HG02798 (cell line): ENCODE measurements around the gene ANO4.
"Not testable (repeated sequence)": the region's sequence is repeated elsewhere in the genome, so short reads cannot be mapped to it uniquely, and the experiment has no call there.

Experiments used
- ATAC-seq: cut with Tn5 transposase; IDR thresholded peaks from one replicate; pipeline ENCODE4 v1.9.1; 2021; ENCODE audit warnings: mild to moderate bottlenecking; ENCODE audit not compliant: unreplicated experiment, poor library complexity

Gene ANO4

GRCh38 chr12:101019667-101020066 lies 225.1 kb downstream of the ANO4 start:
- ATAC-seq = no peak

DNA sequence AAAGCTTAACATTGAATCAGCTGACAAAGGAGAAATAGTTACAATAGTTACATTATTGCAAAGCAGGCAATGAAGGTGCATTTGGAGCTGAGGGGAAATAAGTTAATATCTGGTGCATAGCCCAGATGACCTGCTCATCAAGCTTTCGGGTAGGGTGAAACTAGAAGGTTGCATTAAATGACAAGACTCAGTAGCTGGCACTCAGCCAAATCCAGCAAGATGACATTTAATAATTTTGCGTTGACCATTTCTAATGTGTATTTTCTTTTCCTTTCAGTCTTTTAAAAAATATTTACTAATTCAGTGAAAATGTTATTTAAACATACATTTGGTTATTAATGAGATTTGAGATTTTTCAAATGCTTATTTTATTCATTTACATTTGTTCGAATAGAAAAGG lies 226.9 kb downstream of the ANO4 start:
- no peak for ATAC-seq

- no peak for ATAC-seq
Observed at GRCh38 chr12:101021911-101022388, 227.4 kb downstream of the ANO4 start.

DNA sequence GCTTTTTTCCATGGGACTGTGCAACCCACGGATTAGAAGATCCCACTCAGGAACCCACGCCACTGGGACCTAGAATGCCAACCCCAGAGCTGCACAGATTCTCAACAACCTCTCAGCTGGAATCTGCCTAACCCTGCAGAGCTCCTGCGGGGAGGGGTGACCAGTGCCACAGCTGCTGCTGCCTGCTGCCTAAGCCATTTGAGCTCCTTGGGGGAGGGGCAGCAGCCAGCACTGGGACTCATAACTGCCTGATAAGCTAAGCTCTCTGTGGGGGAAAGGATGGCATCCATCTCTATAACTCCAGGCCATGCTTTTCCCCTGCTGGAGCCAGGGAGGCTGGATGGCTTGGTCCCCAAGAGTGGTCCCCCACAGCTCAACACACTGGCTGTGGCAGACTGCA lies 232.6 kb downstream of the ANO4 start:
- no peak for ATAC-seq

- ATAC-seq = no peak
Observed at GRCh38 chr12:101027816-101028215, 233.2 kb downstream of the ANO4 start.

DNA sequence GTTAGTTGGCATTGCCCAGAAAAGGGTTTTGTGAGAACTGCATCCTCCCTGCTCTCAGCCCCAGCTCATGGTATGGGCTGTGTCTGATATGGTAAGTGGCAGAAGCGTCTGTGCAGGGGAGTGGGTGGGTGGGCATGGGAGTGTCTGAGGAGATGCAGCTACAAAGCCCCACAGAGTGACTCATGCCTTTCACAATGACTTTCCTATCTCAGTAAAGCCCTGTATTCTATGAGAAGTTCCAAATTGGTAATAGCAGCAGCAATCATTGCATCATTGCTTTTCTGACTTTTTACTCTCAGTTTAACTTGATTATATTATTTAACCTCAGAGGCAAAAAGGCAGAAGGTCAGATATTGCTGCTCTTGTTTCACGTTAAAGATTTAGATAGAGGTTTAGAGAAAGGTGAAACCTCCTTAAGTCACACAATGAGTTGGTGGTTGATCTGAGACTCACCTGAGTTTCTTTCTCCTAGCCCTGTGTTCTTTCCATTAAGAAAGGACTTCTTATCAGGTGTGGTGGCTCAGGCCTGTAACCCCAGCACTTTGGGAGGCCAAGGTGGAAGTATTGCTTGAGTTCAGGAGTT lies 243.8 kb downstream of the ANO4 start:
- no peak for ATAC-seq

DNA sequence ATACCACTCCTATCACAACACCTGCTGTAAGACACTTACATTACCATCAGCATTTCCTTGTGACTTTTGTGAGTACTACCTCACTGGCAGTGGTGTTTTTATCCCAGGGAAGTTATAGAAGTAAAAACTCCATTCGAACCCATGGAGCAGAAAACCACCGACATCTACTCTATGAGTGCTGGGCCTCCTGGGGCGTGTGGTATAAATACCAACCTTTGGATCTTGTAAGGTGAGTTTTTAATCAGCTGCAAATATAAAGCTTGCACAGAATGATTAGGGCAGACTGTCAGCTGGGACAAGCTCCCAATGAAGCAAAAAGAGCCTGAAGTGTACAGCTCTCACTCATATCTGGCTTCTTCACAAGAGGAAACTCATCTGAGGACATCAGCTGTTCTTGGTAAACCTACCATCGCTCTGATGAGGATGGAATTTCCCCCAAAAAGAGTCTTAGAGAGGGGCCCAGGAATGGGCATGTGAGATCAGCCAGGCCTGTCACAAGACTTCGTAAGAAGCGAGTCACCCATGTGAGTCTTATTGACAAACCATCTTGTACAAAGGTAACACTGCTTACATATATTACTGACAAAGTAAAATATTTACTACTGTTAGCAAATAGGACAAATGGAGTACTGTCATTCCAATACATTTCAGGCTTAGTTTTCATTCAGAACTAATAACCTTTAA lies 245.4 kb downstream of the ANO4 start:
- ATAC-seq = no peak

DNA sequence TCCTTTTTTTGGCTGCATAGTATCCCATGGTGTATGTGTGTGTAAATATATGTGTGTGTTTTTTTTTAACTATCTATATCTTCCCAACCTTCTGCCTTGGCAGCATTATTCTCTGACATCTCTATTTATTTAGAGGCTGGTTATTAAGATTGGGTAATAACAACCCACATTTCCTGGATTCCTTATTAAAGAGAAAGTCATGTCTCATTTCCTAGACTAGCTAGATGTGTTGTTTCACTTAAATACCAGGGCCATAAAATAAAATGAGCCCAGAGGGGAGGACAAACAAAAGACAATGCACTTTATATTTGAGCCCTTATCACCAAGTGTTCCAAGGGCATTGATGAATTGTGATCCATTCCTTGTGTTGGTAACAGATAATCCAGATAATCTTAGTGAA lies 246.4 kb downstream of the ANO4 start:
- ATAC-seq = no peak

GRCh38 chr12:101042211-101042610 lies 247.6 kb downstream of the ANO4 start:
- no peak for ATAC-seq

DNA sequence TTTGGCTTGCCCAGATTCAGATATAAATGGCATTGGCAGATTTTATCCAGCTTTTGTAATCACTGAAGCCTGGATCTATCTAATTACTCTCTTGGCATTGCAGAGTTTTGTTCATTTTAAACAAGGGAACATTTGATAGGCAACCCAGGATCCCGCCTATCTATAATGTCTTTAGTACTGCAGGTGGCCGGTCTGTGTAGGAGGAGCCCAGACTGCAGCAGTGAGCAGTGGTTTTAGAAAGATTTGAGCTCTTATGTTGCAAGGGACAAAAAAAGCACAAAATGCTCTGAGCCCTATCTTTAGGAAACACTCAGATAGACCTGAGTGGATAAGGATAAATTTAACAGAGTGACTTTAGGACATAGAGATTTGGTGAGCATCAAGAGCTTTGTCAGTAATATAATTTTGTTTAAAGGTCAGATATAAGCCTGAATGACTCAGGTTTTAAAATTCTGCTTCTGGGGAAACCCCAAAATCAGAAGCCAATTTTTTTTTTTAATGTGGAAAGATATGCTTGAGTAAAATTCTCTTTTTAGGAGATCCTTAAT lies 250.0 kb downstream of the ANO4 start:
- no peak for ATAC-seq

DNA sequence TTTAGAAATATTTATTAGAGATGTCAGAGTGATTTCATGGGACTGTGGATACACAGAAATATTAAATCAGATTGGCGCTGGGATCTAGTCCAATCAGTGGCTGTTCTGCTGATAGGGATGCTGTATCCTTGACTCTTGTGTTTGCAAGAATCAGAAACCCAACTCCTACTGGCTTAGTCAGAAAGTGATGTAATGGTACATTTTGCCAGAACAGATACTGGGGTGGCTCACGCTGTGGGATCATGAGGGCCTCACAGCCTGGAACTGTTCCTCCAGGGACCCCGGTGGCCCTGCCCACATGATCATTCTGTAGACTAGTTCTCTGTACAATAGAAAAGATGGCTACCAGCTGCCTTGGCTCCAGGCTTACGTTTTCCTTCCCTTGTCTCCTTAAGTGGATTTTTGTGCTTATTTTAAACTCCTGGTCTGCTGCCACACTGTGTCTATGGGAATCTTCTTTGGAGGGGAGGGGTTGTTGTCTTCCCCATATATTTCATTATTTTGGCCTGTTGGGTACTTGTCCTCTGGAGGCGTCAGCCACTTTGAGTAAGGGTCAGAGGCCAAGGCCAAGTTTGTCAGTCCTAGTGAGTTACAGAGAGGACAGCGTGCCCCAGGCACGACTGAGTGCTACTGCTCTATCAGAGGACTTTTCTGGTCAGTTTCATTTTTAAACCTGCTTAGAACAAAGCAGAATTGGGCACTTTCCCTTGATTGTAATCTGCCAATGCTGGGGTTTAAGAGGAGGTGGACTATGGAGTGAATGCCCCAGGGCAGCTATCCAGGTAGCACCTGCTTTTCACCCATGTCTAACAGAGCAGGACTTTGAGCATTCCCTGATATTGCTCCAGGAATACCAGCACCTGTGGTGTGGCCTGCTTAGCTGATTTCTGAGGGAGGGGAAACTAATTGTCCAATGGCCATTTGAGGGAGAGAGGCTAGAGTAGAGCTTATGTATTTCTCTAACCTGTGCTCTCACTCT lies 251.2 kb downstream of the ANO4 start:
- ATAC-seq = no peak

- no peak for ATAC-seq
Observed at GRCh38 chr12:101047652-101048051, 253.1 kb downstream of the ANO4 start.

DNA sequence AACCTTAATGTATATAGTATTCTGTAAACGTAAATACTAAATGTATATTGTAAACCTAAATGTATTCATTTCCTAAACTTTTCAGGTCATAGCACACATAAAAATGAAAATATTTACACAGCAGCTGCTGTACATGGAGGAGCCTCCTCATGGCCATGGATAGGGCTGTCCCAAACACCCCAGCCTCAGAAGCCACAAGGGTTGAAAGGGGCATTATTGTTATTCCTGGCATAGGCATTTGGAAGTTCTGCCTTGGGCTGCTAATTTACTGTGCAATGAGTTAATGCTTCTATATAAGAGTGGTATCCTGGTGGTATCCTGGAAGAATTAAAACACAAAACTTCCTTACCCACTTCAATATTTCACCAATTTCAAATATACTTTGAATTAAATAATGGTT lies 256.1 kb downstream of the ANO4 start:
- no peak for ATAC-seq

GRCh38 chr12:101051151-101051550 lies 256.6 kb downstream of the ANO4 start:
- ATAC-seq = no peak

- no peak for ATAC-seq
Observed at GRCh38 chr12:101051901-101052550, 257.4 kb downstream of the ANO4 start.

GRCh38 chr12:101053203-101053602 lies 258.6 kb downstream of the ANO4 start:
- ATAC-seq = no peak

GRCh38 chr12:101055940-101056339 lies 261.4 kb downstream of the ANO4 start:
- ATAC-seq = no peak

GRCh38 chr12:101062508-101062907 lies 267.9 kb downstream of the ANO4 start:
- not testable (repeated sequence) for ATAC-seq

- no peak for ATAC-seq
Observed at GRCh38 chr12:101064721-101065120, 270.1 kb downstream of the ANO4 start.

DNA sequence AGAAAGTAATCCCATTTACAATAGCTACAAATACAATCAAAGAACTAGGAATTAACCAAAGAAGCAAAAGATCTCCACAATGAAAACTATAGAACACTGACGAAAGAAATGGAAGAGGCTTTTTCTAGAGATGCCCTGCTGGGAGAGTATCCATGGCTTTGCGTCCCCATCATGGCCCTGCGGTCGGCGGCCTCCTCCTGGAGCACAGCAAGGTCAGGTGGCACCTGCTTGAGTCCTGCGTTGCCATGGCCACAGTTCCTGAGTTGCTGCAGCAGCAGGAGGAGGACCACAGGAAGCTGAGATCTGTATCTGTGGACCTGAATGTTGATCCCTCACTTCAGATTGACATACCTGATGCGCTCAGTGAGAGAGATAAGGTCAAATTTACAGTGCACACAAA lies 271.9 kb downstream of the ANO4 start:
- ATAC-seq = no peak
